GM21717 (cell line): ENCODE data around the gene MPZL1.

Experiments
- ATAC-seq: cut with Tn5 transposase; IDR thresholded peaks from one replicate; pipeline ENCODE4 v1.9.1; 2021; ENCODE audit warnings: mild to moderate bottlenecking, moderate library complexity; ENCODE audit not compliant: unreplicated experiment

MPZL1 gene

DNA sequence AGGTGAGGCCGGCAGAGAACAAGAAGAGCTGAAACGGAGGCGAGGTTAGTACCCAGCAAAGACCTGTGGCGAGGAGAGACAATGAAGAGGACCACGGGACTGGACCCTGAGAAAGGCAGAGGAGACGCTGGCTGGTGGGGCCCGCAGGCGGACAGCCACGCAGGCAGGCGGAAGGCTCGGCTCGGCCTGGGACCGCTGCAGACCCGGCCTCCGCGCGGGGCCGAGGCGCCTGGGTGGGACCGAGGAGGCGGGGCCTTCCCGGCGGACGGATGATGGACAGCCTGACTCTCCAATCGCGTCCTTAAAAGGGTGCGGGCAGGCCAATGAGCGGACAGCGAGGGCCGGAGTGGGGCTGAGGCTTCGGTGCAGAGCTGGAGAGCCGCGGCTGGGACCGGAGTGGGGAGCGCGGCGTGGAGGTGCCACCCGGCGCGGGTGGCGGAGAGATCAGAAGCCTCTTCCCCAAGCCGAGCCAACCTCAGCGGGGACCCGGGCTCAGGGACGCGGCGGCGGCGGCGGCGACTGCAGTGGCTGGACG is at the start of gene MPZL1:
TSS of gene MPZL1 (plus strand) at position 366 of the 535 bp plus-strand sequence. CDS start 170 bp downstream, outside the sequence.
- ATAC-seq: peak; percentile 90

DNA sequence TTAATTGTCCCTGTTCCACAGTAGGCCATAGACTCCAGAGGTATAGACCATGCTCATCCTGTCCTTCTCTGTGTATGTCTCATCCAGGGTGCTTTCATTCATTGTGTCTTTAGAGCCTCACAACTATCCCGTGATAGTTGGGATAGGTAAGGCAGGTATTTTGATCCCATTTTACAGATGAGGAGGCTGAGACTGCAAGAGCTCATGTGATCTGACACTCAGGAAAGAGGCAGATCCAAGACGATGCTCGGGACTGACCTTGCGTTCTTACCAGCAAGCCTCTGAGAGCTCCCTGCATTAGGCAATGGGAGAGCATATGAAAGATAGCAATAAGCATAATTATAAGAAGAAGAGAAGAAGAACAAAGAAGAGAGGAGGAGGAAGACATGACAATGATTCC is 49.0 kb upstream of the MPZL1 start:
- no peak for ATAC-seq

DNA sequence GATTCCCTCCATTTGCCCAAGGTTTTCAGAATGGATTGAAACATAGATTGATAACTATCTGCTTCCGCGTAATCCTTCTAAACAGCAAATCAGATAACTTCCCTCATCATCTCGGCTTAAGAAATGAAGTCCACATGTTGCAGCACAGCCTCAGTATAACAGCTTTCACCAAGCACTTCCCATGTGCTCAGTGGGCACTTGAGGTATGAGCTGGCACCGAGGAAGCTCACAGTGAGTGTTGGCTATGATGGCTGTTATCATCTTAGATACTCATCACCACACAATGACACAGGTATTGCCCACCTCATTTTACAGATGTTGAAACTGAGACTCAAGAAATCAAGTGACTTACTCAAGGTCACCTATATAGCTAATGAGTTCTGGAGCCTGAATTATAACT is 48.5 kb upstream of the MPZL1 start:
- ATAC-seq: no peak

DNA sequence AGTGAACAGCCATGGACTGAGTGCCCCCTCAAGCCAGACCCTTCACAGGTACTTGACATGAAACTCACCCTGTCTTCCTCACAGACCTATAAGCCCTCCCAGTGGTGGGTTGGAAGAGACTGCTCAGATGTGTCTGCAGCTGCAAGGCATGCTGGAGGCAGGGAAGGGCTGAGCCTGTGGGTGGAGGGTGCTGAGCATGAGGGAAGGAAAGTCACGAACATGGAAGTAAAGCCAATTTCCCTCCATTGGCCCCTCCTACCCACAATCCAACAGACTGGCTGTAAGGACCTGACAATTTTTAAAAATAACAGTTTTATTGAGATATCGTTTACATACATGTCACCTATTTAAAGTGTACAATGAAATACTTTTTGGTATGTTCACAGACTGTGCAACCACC is 47.6 kb upstream of the MPZL1 start:
- ATAC-seq: no peak

DNA sequence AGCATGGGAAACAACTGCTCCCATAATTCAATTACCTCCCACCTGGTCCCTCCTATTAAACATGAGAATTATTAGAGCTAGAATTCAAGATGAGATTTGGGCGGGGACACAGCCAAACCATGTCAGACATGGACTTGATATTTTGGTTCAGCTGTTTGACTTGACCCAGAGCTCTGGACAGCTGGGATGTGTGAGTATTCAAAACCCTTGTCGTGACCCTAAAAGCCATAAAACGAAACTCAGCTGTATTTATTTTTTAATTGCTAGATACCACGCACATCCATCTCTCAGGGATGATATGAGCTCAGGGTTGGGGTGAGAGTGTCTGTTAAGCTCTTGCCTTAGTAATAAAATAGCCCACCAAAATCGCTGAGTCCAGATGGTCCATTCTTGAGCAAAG is 46.3 kb upstream of the MPZL1 start:
- no peak for ATAC-seq

DNA sequence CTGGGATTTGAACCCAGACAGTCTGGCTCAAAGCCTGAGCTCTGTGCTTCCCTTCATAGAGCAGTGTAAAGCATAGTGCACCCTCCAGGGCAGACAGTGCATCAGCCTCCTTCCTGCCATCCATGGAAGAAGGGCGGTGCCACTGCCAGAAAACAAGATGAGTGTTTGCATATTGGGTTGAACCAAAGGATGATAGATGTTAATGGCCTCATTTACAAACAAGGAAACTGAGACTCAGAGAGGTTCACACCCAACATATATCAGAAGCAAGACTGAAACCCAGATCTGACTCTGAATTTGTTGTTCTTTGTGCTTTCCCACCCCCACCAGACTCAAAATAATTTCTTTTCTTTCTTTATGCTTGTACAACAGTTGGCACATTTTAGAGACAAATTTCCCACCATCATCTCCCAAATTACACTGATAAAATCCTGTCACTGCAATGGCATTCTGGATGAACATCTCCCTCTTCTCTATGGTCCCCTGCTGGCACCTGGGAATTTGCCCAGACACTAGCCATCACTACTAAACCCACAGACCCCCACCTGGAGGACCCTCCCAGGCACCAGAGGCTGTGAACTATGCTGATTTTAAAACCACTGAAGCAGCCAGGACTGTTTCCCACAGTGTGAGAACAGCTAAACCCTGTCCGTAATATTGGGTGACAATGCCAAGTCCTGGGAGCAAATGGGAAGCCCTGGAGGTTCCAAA is 45.4 kb upstream of the MPZL1 start:
- ATAC-seq: peak; percentile 61

DNA sequence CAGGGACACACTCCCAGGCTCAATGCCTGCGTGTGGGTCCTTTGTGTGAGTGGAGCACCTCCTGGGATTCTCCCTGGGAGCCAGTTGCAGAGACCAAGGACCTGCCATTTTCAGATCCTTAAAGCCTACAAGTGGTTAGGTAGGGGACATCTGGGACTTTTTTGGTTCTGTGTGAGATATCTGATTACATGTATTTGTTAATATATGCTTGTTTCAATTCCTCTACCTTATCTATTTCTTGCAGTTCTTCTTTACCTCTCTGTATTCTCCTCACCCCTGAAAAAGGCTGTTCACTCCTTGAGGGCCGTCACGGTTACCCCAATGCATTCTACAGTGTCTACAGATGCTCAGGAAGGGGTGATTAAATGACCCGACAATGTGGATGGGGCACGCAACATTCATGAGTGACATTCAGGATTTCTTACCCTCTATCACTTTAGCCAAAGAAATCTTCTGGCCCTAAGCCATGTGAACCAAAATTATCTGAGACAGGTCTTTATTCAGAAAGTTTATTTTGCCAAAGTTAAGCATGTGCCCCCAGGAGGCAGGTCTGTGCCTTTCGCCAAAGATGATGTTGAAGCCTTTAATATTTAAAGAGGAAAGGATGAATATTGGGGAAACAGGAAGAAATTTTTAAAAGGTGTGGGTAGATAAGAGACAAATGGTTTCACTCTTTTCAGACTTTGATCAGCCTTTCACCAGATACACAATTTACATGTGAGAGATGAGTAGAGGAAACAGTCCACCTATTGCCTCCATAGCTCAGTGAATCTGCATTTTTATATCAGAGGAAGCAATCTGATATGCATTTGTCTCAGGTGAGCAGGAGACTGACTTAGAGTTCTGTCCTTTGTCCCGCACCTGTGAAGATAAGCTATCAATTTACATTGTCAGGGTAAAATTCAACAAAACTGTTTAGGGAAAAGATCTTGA is 44.6 kb upstream of the MPZL1 start:
- ATAC-seq: peak; percentile 37

DNA sequence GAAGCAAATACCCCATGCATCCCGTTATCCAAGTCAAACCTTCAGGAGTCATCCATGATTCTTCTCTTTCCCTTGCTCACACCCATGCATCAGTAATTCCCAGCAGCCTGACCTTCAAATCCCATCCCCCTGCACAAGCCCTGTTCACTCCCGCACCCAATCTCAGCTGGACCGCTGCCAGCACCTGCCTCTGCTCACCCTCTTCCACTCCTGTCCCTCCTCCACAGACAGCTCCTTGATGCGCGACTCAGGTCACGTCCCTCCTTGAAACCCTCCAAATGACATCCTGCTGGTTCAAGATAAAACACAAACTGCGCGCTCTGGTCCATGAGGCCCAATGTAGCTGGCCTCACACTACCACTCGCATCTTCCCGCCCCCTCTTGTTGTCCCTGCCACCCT is 43.4 kb upstream of the MPZL1 start:
- ATAC-seq: no peak

DNA sequence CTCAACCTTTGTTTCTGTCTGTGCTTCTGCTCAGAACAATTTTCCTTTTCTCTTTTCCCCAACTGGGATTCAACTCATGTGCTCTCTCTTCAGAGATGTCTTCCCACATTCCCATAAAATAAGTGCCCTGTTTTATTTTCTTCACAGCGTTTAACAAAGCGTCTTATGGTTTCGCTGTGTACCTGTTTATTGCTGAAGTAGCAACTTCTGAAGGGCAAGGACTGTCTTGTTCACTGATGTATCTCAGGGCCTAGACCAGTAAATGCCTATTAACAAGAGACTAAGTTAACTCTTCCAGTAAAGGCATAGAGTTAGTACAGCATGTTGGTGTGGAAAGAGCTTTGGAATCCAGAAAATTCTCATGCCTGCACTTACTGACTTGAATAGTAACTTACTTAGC is 42.9 kb upstream of the MPZL1 start:
- ATAC-seq: no peak

DNA sequence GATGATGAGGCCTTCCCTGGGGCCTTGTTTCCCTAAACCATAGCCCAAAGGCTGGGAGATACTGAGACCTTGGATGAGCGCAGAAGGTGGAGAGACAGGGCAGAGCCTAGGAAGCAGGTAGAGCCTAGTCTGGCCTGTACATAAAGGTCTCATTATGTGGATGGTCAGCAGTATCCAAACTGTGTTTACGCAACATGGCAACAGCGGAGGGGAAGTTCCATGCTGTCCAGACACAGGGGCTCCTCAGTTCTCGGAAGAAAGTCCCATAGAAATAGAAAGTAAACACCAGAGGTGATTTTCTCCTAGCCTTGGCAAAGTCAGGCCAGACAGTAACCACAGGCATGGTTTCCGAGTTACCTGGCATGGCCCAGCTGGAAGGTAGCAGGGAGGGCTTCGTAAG is 42.1 kb upstream of the MPZL1 start:
- no peak for ATAC-seq

DNA sequence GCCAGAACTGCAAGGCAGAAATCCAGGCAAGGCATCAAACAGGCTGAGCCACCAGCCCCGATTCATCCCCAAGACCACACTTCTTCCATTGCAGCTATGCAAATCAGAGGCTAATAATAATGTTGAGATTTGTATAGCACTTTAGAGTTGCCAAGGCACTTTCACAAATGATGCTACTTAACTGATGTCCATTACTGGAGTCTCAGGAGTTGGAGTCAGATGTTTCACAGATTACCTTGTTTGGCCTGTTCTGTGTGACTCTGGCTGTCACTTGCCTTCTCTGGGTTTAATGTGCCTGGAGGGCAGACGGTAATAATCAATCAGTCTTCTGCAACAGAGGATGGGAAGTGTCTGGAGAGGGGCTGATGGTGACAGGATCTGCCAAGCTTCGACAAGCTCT is 40.8 kb upstream of the MPZL1 start:
- ATAC-seq: no peak

DNA sequence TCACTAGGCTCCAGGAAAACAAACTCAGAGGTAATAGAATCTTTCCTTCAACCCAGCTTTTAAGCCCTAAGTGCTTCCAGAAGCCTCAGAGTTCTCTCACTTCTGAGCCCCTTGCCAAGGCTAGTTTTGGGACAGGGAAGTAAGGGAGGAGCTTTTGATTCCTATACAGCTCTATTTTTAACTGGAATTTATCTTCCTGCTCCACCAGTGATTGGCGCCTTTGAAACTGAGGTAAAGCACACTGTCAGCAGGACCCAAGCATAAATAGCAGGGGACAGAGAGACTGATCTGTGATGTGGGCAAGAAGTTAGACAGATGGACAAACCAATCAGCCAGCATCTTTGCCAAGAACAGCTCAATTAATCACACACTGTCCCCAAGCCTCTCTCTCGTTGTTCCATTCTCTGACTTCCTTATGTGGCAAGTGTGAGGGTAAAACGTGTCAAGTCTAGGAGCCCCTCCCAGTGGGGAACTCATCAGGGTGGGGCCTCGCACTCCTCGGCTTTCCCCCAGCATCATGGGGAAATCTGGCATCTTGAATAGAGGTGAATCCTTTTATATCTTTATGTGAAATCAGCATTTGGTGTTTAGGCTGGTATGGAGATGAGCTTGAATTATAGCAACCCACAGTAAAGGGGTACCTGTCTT is 40.2 kb upstream of the MPZL1 start:
- ATAC-seq: no peak

DNA sequence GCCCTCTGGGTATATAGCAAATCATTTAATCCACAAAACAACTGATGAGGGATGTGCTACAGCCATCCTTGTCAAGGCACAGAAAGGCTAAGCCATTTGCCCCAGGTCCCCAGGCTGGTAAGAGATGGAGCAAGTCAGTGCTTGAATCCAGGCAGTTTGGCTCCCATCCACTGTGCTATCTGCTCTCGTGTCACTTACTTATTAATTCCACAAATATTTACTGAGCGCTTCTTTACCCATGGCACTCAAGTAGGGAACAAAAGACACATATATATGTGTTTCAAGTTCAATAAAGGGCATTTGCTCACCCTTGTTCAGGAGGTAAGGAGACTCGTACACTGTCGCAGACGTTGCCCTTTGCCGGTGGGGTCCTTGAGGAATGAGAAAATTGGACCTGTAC is 38.6 kb upstream of the MPZL1 start:
- ATAC-seq: no peak

DNA sequence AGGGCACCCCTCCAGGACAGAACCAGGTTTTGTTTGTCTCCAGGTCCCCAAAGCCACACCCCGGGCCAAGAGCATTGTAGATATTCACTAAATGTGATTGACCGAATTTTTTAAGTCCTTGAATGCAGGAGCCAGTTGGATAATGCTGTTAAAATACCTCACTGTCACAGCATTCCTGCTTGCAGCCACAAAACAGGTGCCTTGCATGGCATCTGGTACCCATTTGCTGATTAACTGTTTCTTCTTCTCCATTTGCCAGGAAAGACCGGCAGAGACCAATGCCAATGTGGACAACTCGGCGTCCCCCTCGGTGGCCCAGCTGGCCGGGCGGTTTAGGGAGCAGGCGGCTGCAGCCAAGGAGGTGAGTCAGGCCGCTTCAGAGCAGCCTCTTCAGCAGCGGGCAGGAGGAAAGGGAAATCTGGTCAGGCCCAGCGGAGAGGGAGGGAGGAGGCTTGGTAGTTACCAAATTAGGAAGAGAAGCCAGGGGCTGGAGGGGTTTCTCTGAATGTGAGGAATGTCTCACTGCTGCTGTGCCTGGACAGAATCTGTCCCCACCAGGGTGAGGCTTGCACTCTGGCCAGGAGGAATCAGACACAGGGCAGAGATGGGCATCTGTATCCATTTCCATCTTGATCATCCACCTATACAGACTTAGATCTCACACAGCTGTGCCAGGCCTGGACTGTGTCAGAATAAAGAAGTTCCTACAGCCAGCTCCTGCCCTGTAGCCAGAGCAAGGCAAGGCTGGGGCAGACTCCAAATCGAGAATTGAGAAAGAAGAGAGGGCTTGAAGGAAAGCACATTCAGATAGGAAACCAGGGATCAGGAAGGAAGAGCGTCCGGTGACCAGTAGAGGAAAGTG is 37.9 kb upstream of the MPZL1 start:
- ATAC-seq: no peak

DNA sequence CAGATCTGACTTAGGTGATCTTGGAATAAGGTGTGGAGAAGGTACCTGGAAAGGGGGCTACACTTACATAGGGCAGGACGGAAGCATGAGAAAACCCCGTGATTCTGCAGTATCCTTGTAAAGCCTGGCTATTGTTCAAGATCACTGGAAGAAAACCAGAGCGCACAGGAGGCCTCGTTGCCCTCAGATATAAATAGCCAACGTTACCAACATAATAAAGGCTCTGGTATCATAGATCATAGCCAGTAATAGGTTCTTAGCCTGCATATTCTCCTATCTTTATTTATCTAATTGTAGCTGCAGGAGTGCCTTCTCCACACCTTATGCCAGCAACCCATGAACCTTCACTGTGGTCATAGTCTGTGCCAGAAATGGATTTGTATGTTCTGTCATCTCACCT is 35.9 kb upstream of the MPZL1 start:
- ATAC-seq: no peak

DNA sequence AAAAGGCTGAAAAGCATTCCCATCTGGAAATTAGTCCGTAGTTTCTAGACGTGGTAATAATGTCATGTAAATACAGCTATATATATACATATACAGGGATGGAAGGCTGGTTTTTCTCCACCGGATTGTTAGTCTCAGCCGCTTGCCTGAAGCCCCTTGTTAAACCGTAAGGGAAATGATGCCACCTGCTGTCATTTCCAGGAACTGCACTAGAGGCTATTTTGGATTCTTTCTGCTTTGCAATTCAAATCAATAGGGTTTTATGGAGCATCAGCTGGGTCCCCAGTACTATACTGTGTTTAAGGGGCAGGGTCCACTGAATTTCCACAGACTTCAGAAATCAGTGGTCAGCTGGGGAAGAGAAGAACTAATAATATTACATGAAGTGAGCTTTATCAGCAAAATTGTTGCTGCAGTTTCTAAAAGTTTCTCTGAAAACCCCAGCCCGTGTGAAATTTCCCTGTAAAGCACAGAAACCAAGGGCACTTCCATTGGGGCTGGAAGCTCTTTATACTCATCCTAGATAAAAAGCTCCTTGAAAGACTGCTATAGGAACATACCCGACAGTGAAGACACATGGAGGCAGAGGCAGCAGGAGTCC is 33.8 kb upstream of the MPZL1 start:
- ATAC-seq: peak; percentile 57

DNA sequence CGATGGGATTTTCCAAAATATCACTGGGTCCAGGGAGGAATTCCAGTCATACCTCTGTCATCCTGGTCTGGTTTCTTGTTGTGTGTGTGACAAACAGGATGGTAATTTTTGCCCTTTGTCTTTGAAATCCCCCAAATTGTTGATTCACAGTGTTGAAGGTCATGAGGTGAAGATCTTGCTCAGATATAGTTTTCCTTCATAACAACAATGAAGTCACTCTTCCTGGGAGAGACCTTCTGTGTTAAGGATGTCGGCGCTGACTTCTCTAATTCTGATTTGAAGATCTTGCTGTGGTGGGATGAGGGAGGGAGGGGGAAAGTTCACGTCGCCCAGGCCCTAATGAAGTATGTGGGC is 32.2 kb upstream of the MPZL1 start:
- no peak for ATAC-seq

DNA sequence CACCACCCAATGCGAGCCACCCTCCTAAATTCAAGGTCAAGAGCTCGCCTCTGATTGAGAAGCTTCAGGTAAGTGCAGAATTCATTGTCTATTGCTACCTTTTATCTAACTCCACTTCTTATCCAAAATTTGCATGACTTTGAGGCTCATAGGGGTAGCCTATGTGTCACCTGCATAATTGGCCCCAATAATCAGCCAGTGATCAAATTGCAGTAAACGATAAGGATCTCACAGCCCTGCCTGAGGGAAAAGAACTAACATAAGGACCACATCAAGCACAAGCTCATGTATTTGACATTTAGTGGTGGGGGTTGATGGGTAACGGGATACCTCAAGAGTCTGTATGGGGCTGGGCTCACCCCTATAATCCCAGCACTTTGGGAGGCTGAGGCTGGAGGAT is 31.7 kb upstream of the MPZL1 start:
- ATAC-seq: no peak

DNA sequence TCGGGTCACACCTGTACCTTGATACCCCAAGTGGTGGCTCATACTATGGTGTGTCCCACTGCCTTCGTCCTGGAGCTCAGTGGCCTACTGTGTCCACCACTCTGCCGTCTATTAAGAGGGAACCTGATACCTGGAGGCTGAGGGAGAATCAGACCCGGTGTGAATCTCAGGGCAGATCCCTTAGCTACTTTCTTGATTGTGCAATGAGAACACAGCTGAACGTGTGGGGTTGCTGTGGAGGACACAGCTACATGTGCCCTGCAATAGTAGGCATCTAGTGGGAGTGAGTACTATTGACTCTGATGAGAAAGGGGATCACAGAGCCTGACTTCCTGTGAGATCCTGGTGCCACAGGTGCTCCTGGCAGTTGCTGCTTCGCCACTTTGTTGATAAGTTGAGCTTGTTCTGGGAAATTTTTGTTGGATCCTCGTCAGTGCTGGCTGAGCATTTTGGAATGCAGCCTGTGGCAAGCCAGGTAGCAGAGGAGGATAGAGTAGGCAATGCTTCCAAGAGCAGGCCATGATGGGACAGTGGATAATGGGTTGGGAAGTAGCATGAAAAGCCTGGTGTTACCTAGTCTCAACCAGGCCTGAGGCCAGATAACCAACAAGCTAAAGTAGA is 28.2 kb upstream of the MPZL1 start:
- no peak for ATAC-seq

DNA sequence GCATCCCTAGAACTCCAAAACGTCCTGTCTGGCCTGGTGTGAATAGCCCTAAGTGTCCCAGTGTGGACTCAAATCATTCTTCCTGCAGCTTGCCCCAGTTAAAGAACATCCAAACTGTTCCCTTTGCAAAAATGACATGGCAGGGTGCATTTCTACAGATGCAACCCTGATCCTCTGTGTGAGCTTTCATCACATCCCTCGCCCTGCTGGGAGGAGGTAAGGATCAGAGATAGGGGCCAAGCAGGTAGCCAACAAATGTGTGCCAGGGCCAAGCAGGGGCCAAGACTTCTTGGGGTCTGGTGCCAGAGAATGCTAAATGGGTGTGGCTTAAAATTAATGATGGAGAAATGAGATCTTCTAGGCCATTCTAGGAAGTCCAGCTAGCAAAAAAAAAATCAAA is 27.1 kb upstream of the MPZL1 start:
- ATAC-seq: no peak
